Osteocyte (in vitro differentiated cells): Measurements from ENCODE around the gene NINJ2. TPM values are rescaled to one million over a fixed set of nuclear protein-coding genes. Genes with fewer than 3 reads are reported as not detected.
"Not testable (repeated sequence)": the region's sequence is repeated elsewhere in the genome, so short reads cannot be mapped to it uniquely, and the experiment has no call there.

Experiments
- DNase-seq: peaks from one replicate; pipeline ENCODE4 v3.0.0; 2021; ENCODE audit warnings: mixed read lengths; ENCODE audit not compliant: unreplicated experiment; ENCODE audit errors: extremely low spot score
- H3K27ac Mint-ChIP-seq: one replicate; pipeline ENCODE4 v1.8.0; 2021; ENCODE audit warnings: mild to moderate bottlenecking, mixed read lengths; ENCODE audit not compliant: unreplicated experiment
- H3K27me3 Mint-ChIP-seq: one replicate; pipeline ENCODE4 v1.8.0; 2021; ENCODE audit warnings: mixed read lengths; ENCODE audit not compliant: unreplicated experiment
- H3K36me3 Mint-ChIP-seq: one replicate; pipeline ENCODE4 v1.8.0; 2021; ENCODE audit warnings: mixed read lengths; ENCODE audit not compliant: unreplicated experiment
- H3K4me1 Mint-ChIP-seq: one replicate; pipeline ENCODE4 v1.8.0; 2021; ENCODE audit warnings: mixed read lengths; ENCODE audit not compliant: unreplicated experiment
- H3K4me3 Mint-ChIP-seq: one replicate; pipeline ENCODE4 v1.8.0; 2021; ENCODE audit warnings: mild to moderate bottlenecking, moderate library complexity, mixed read lengths; ENCODE audit not compliant: unreplicated experiment
- H3K9me3 Mint-ChIP-seq: one replicate; pipeline ENCODE4 v1.8.0; 2021; ENCODE audit warnings: mixed read lengths; ENCODE audit not compliant: unreplicated experiment
- long read RNA-seq: library from polyadenylated mRNA; unstranded; transcript quantifications from one replicate; pipeline ENCODE4 v2.0.0, GENCODE V29; 2021
- total RNA-seq: library from RNA; stranded (reverse); gene quantifications from 2 replicates; pipeline ENCODE4 v1.2.1, GENCODE V29; 2021
- TF ChIP-seq, protein P1 (sequence below): fragments of 200-600 bp; sonication (generic); IDR thresholded peaks from 2 replicates; pipeline ENCODE4 v1.5.0; 2021; ENCODE audit warnings: antibody characterized with exemption, mild to moderate bottlenecking, moderate library complexity

Gene NINJ2, protein sequence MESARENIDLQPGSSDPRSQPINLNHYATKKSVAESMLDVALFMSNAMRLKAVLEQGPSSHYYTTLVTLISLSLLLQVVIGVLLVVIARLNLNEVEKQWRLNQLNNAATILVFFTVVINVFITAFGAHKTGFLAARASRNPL
- 1.3 and 2.3 TPM in 2 replicates for total RNA-seq
- long read RNA-seq, partial matches to known transcripts, result 0 of 2 reads
- long read RNA-seq, other reads (novel, unspliced or antisense), result 0 of 2 reads

DNA sequence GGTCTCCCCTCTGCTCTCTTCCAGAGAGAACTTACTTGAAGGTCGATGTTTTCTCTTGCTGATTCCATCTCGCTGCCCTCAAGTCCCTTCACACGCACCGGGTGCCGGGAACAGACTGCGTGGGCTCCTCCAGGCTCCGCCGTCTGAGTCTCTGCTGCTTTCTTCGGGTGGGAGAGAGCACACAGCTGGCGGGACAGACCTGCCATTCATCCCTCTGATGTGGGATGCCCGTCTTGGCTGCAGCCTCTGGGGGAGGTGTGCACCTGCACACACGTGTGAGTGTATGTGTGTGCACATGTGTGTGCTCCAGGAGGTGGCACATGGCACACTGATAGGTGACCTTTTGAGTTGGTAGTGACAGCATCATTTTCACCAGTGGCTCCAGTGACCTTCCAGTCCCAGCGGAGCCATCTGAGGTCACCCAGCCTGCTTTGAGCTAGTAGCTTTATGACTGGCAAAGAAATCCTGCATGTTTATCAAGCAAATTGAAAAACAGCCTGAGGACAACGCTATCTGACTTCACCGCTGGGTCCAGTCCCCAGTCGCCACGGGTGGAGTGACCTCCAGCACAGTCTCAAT is at the start of gene NINJ2:
Gene NINJ2, minus strand, starts transcription at position 153 of the 579 bp plus-strand sequence. Its CDS starts 85 bp downstream, at position 68.
- TF ChIP-seq, protein P1, sequence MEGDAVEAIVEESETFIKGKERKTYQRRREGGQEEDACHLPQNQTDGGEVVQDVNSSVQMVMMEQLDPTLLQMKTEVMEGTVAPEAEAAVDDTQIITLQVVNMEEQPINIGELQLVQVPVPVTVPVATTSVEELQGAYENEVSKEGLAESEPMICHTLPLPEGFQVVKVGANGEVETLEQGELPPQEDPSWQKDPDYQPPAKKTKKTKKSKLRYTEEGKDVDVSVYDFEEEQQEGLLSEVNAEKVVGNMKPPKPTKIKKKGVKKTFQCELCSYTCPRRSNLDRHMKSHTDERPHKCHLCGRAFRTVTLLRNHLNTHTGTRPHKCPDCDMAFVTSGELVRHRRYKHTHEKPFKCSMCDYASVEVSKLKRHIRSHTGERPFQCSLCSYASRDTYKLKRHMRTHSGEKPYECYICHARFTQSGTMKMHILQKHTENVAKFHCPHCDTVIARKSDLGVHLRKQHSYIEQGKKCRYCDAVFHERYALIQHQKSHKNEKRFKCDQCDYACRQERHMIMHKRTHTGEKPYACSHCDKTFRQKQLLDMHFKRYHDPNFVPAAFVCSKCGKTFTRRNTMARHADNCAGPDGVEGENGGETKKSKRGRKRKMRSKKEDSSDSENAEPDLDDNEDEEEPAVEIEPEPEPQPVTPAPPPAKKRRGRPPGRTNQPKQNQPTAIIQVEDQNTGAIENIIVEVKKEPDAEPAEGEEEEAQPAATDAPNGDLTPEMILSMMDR, result no peak
- Mint-ChIP-seq H3K4me3 (peak within 1 kb of the TSS; percentile 73), H3K27me3 (no peaks in the 10 kb centered on the region), H3K36me3 (no peaks in the 10 kb centered on the region), H3K4me1 (peaks cover 35% of the 10 kb centered on the region), H3K27ac (peak within 1 kb of the TSS; percentile 92), H3K9me3 (no peaks in the 10 kb centered on the region)
- DNase-seq, result no peak

GRCh38 chr12:712172-712863 is 49.1 kb upstream of the NINJ2 start:
- H3K4me1 Mint-ChIP-seq, result peaks cover 17% of the 10 kb centered on the region
- TF ChIP-seq, protein P1, result no peak
- H3K36me3 Mint-ChIP-seq, result no peaks in the 10 kb centered on the region
- DNase-seq, result no peak
- peaks cover 1% of the 10 kb centered on the region for H3K27me3 Mint-ChIP-seq
- H3K9me3 Mint-ChIP-seq, result no peaks in the 10 kb centered on the region
- H3K4me3 Mint-ChIP-seq, result no peak overlapping the region
- peak overlapping the region; percentile 86 for H3K27ac Mint-ChIP-seq

DNA sequence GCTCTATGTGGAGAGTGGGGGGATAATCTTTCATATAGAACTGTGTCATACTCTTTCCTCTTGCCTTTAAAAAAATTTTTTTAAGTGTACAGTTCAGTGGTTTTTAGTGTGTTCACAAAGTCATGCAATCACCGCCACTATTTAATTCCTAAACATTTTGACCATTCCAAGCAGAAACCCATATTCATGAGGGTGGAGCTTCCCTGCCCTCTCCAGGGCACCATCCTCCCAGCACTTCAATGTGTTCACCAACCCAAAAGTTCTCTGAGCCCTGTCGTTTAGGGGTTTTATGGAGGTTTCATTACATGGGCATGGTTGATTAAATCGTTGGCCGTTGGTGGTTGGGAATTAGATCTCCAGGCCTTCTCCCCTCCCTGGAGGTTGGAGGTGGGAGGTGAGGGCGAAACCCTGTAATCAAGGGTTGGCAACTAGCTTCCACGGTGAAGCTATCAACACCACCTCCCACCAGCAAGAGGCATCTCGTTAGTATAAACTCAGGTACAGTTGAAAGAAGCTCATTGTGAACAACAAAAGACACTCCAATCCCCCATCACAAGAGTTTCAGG is 46.3 kb upstream of the NINJ2 start:
- no peaks in the 10 kb centered on the region for H3K36me3 Mint-ChIP-seq
- H3K4me1 Mint-ChIP-seq, result peaks cover 16% of the 10 kb centered on the region
- TF ChIP-seq, protein P1, result no peak
- H3K27ac Mint-ChIP-seq, result no peak overlapping the region
- no peak overlapping the region for H3K4me3 Mint-ChIP-seq
- no peaks in the 10 kb centered on the region for H3K9me3 Mint-ChIP-seq
- no peak for DNase-seq
- H3K27me3 Mint-ChIP-seq, result peaks cover 4% of the 10 kb centered on the region

- H3K4me3 Mint-ChIP-seq, H3K27ac Mint-ChIP-seq, H3K9me3 Mint-ChIP-seq, H3K36me3 Mint-ChIP-seq, DNase-seq, H3K27me3 Mint-ChIP-seq: not testable (repeated sequence)
- H3K4me1 Mint-ChIP-seq, result peaks cover 12% of the 10 kb centered on the region
Observed at GRCh38 chr12:708084-708483, 44.8 kb upstream of the NINJ2 start.

DNA sequence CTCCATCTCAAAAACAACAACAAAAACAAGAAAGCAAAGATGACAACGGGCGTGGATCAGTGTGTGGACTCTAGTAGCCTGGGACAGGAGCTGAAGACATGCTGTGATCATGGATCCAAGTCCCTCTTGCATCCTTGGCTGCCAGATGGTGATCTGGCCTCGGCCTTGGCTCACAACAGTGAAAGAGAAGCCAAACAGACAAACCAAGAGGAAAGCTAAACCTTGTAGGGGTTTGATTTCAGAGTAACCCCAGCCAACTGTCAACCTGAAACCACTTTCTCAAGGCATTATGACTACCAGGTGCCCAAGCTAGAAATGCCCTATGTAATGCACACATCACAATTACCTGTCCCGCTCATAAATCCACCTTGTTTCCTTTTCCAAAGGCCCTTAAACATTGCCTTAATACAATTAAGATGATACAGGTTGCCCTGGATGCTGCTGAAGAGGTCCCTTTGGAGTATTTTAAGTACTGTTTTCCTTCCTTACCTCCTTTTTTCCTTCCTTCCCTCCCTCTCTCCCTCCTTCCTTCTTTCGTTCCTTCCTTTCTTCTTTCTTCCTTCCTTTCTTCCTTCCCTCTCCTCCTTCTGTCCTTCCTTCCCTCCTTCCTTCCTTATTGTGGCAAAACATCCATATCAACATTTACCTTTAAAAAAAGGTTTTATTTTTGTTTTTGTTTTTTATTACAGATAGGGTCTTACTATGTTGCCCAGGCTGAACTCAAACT is 41.4 kb upstream of the NINJ2 start:
- Mint-ChIP-seq H3K27me3 (peaks cover 6% of the 10 kb centered on the region), H3K9me3 (no peaks in the 10 kb centered on the region), H3K36me3 (no peaks in the 10 kb centered on the region), H3K27ac (no peak overlapping the region), H3K4me3 (no peak overlapping the region), H3K4me1 (peaks cover 10% of the 10 kb centered on the region)
- no peak for DNase-seq
- TF ChIP-seq, protein P1, result no peak
